Measurements from ENCODE around the gene EXOC6B.
A peak's percentile ranks its signal among the peaks of the same experiment; 100 is the strongest.

EXOC6B gene

GRCh38 chr2:72144632-72145288, 681.1 kb downstream of the EXOC6B start:
- no peak for DNase-seq (ENCODE audit: low spot score)

GRCh38 chr2:72144274-72144631, 681.6 kb downstream of the EXOC6B start:
- DNase-seq (ENCODE audit: low spot score), result no peak

- DNase-seq (ENCODE audit: low spot score), result no peak
These were observed 682.2 kb downstream of the EXOC6B start for GRCh38 chr2:72143441-72144273.

GRCh38 chr2:72142570-72143440, 683.0 kb downstream of the EXOC6B start:
- DNase-seq (ENCODE audit: low spot score), result no peak

- no peak for DNase-seq (ENCODE audit: low spot score)
These were observed 683.9 kb downstream of the EXOC6B start for GRCh38 chr2:72141881-72142451.

GRCh38 chr2:72141032-72141645, 684.7 kb downstream of the EXOC6B start:
- no peak for DNase-seq (ENCODE audit: low spot score)

- no peak for DNase-seq (ENCODE audit: low spot score)
These were observed 685.2 kb downstream of the EXOC6B start for GRCh38 chr2:72140621-72140960.

GRCh38 chr2:72139874-72140620, 685.8 kb downstream of the EXOC6B start:
- no peak for DNase-seq (ENCODE audit: low spot score)

- no peak for DNase-seq (ENCODE audit: low spot score)
These were observed 686.4 kb downstream of the EXOC6B start for GRCh38 chr2:72139471-72139873.

GRCh38 chr2:72138921-72139381, 686.9 kb downstream of the EXOC6B start:
- no peak for DNase-seq (ENCODE audit: low spot score)

- no peak for DNase-seq (ENCODE audit: low spot score)
These were observed 687.6 kb downstream of the EXOC6B start for GRCh38 chr2:72138011-72138881.

GRCh38 chr2:72137498-72138010, 688.3 kb downstream of the EXOC6B start:
- DNase-seq (ENCODE audit: low spot score), result peak; percentile 44

- no peak for DNase-seq (ENCODE audit: low spot score)
These were observed 688.8 kb downstream of the EXOC6B start for GRCh38 chr2:72136933-72137497.

- no peak for DNase-seq (ENCODE audit: low spot score)
These were observed 689.5 kb downstream of the EXOC6B start for GRCh38 chr2:72136331-72136730.

- DNase-seq (ENCODE audit: low spot score), result no peak
These were observed 689.9 kb downstream of the EXOC6B start for GRCh38 chr2:72135921-72136320.

GRCh38 chr2:72134997-72135800, 690.6 kb downstream of the EXOC6B start:
- DNase-seq (ENCODE audit: low spot score), result no peak

- no peak for DNase-seq (ENCODE audit: low spot score)
These were observed 691.3 kb downstream of the EXOC6B start for GRCh38 chr2:72134408-72134996.

GRCh38 chr2:72133721-72134407, 692.0 kb downstream of the EXOC6B start:
- no peak for DNase-seq (ENCODE audit: low spot score)

Data from CD4-positive, alpha-beta T cell treated with Interleukin-15 for 4 hours (primary cell).